Measurements from ENCODE around the gene ULK1.

DNA sequence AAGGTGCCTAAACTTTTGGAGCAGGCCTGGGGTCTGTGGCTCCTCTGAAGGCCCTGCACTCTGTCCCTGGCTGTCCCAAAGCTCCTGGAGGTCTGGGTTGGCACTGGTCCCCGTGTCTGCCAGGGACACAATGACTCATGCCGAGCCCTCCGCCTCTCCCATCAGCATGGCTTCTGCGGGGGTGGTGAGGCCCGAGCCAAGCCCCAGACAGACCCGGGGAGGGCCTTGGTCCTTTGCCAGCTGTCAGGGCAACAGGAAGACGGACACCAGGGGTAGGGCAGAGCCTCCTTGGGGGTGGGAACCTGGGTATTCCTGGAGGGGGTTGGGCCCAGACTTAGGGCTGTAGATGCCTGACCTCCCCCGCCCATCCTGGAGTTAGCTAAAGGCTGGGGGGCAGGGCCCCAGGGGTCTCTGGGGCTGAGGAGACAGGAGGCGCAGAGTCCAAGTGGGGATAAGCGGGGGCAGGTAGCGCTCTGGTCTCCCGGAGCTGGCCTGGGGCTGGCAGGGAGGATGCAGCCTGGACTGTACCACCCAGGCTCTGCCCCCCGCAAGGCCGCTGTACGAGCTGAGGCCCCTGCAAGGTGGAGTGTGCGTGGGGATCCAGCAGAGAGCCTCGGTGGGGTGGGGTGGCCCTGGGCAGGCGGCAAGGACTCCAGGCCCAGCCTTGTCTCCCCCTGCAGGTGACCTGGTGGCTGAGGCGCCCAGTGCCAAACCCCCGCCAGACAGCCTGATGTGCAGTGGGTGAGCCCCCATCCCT is 18.3 kb downstream of the ULK1 start:
- no peak for TF ChIP-seq CTCF (IDR thresholded peaks at IDR 0.05 in 4 of 5, conservative IDR thresholded peaks at IDR 0.05 in 1 of 5)
- TF ChIP-seq POLR2A (IDR thresholded peaks at IDR 0.05), result no peak
